Neuron (in vitro differentiated cells): ENCODE data around the gene TFAP2A.

ENCODE experiments used
- H2AFZ ChIP-seq: one replicate; pipeline ENCODE4 v1.6.1; 2013; ENCODE audit warnings: low read depth, mild to moderate bottlenecking, inconsistent platforms, low read length, moderate library complexity
- H3K27me3 ChIP-seq: one replicate; pipeline ENCODE4 v1.6.1; 2013; ENCODE audit warnings: low read length; ENCODE audit not compliant: insufficient read depth
- H3K36me3 ChIP-seq: one replicate; pipeline ENCODE4 v1.6.1; 2013; ENCODE audit warnings: low read length; ENCODE audit not compliant: insufficient read depth
- H3K4me1 ChIP-seq: one replicate; pipeline ENCODE4 v1.6.1; 2013; ENCODE audit warnings: low read length; ENCODE audit not compliant: insufficient read depth
- H3K4me3 ChIP-seq: 2 replicates; pipeline ENCODE4 v1.5.1; 2013; ENCODE audit warnings: mild to moderate bottlenecking, low read length, moderate library complexity
- H3K9me3 ChIP-seq: one replicate; pipeline ENCODE4 v1.6.1; 2013; ENCODE audit warnings: low read length

TFAP2A gene

GRCh38 chr6:10397756-10398445, 17.0 kb downstream of the TFAP2A start:
- Histone ChIP-seq H3K4me3 (no peak overlapping the region), H3K9me3 (no peaks in the 10 kb centered on the region), H2AFZ (no peak overlapping the region), H3K36me3 (no peaks in the 10 kb centered on the region), H3K4me1 (no peaks in the 10 kb centered on the region), H3K27me3 (peaks cover 80% of the 10 kb centered on the region)

GRCh38 chr6:10396785-10397184, 18.1 kb downstream of the TFAP2A start:
- Histone ChIP-seq H2AFZ (no peak overlapping the region), H3K4me1 (no peaks in the 10 kb centered on the region), H3K4me3 (no peak overlapping the region), H3K36me3 (no peaks in the 10 kb centered on the region), H3K9me3 (no peaks in the 10 kb centered on the region), H3K27me3 (peaks cover 86% of the 10 kb centered on the region)

- Histone ChIP-seq H2AFZ (no peak overlapping the region), H3K9me3 (no peaks in the 10 kb centered on the region), H3K4me1 (no peaks in the 10 kb centered on the region), H3K36me3 (no peaks in the 10 kb centered on the region), H3K4me3 (no peak overlapping the region), H3K27me3 (peaks cover 92% of the 10 kb centered on the region)
These were observed 18.9 kb downstream of the TFAP2A start for GRCh38 chr6:10395704-10396546.

- no peaks in the 10 kb centered on the region for H3K36me3 ChIP-seq
- H3K27me3 ChIP-seq: peaks cover 92% of the 10 kb centered on the region
- peaks cover 3% of the 10 kb centered on the region for H3K4me1 ChIP-seq
- no peak overlapping the region for H2AFZ ChIP-seq
- no peak overlapping the region for H3K4me3 ChIP-seq
- H3K9me3 ChIP-seq: no peaks in the 10 kb centered on the region
These were observed 19.6 kb downstream of the TFAP2A start for GRCh38 chr6:10395171-10395703.

GRCh38 chr6:10393544-10394225, 21.2 kb downstream of the TFAP2A start:
- no peak overlapping the region for H2AFZ ChIP-seq
- no peaks in the 10 kb centered on the region for H3K36me3 ChIP-seq
- H3K4me1 ChIP-seq: peaks cover 8% of the 10 kb centered on the region
- H3K9me3 ChIP-seq: no peaks in the 10 kb centered on the region
- H3K27me3 ChIP-seq: peaks cover 92% of the 10 kb centered on the region
- no peak overlapping the region for H3K4me3 ChIP-seq

- H3K27me3 ChIP-seq: peaks cover 95% of the 10 kb centered on the region
- no peaks in the 10 kb centered on the region for H3K9me3 ChIP-seq
- H3K4me1 ChIP-seq: peaks cover 8% of the 10 kb centered on the region
- no peak overlapping the region for H2AFZ ChIP-seq
- no peaks in the 10 kb centered on the region for H3K36me3 ChIP-seq
- no peak overlapping the region for H3K4me3 ChIP-seq
These were observed 23.1 kb downstream of the TFAP2A start for GRCh38 chr6:10391799-10392198.

GRCh38 chr6:10391299-10391630, 23.6 kb downstream of the TFAP2A start:
- Histone ChIP-seq H3K4me1 (peaks cover 8% of the 10 kb centered on the region), H3K9me3 (no peaks in the 10 kb centered on the region), H3K4me3 (no peak overlapping the region), H2AFZ (no peak overlapping the region), H3K36me3 (no peaks in the 10 kb centered on the region), H3K27me3 (peaks cover 98% of the 10 kb centered on the region)

GRCh38 chr6:10390495-10391298, 24.2 kb downstream of the TFAP2A start:
- Histone ChIP-seq H3K4me3 (no peak overlapping the region), H2AFZ (peak overlapping the region; percentile 71), H3K9me3 (no peaks in the 10 kb centered on the region), H3K4me1 (peaks cover 8% of the 10 kb centered on the region), H3K36me3 (no peaks in the 10 kb centered on the region), H3K27me3 (peaks cover 98% of the 10 kb centered on the region)

- H2AFZ ChIP-seq: peak overlapping the region; percentile 71
- peaks cover 98% of the 10 kb centered on the region for H3K27me3 ChIP-seq
- H3K9me3 ChIP-seq: no peaks in the 10 kb centered on the region
- no peaks in the 10 kb centered on the region for H3K36me3 ChIP-seq
- peaks cover 8% of the 10 kb centered on the region for H3K4me1 ChIP-seq
- H3K4me3 ChIP-seq: peak overlapping the region; percentile 30
These were observed 25.0 kb downstream of the TFAP2A start for GRCh38 chr6:10389739-10390494.

- H3K27me3 ChIP-seq: peaks cover 99% of the 10 kb centered on the region
- H3K4me3 ChIP-seq: no peak overlapping the region
- no peaks in the 10 kb centered on the region for H3K36me3 ChIP-seq
- peaks cover 8% of the 10 kb centered on the region for H3K4me1 ChIP-seq
- H2AFZ ChIP-seq: no peak overlapping the region
- H3K9me3 ChIP-seq: no peaks in the 10 kb centered on the region
These were observed 27.9 kb downstream of the TFAP2A start for GRCh38 chr6:10386756-10387654.

GRCh38 chr6:10386220-10386619, 28.7 kb downstream of the TFAP2A start:
- Histone ChIP-seq H2AFZ (no peak overlapping the region), H3K9me3 (no peaks in the 10 kb centered on the region)

More at GRCh38 chr6:10386220-10386619, 28.7 kb downstream of the TFAP2A start:
- Histone ChIP-seq H3K36me3 (no peaks in the 10 kb centered on the region), H3K27me3 (peaks cover 99% of the 10 kb centered on the region), H3K4me3 (no peak overlapping the region), H3K4me1 (peaks cover 8% of the 10 kb centered on the region)
